ENCODE measurements around the gene EPHB4.
"Not testable (repeated sequence)": the region's sequence is repeated elsewhere in the genome, so short reads cannot be mapped to it uniquely, and the experiment has no call there.

Gene EPHB4

DNA sequence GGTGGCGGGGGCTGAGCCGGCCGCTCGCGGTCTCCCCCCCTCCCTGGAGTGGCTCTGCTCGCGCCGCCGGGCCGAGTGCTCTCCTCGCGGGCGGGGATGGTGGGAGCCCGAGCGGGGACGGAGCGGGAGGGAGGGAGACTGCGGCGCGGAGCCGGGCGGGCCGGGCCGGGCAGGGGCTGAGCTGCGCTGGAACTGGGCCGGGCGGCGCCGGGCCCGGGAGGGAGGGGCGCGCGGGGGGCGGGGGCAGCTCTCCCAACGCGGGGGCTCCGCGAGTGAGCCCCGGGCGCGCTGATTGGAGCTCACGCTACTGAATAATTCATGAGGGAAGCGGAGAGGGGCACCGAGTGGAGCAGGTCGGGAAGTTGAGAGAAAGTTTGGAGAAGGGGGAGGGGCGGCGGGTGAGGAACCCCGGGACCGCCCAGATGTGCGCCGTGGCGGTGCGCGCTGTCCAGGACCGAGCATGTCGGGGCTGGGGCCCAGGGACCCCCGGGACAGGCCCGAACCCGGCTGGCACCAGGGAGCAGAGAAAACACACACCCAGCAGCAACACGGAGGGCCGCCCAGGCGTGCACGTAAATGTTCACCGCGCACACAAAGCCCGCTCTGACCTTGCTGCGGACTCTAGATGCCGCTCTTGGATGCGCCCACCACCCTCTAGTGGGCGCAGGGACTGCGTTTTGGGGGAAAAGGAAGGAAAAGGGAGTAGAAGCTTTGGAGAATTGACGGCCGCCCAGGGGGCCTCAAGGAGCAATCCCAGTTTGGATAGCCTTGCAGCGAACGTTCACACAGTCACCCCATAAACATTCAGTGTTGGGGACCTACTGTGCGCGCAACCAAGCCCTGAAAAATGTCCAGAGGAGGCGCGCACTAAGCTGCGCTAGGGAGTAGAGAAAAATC, at the start of gene EPHB4:
EPHB4 (minus strand) TSS at position 194 of the 897 bp plus-strand sequence. CDS start 493 bp downstream, outside the sequence.
- DNase-seq (ENCODE audit: low read depth) = no peak

DNA sequence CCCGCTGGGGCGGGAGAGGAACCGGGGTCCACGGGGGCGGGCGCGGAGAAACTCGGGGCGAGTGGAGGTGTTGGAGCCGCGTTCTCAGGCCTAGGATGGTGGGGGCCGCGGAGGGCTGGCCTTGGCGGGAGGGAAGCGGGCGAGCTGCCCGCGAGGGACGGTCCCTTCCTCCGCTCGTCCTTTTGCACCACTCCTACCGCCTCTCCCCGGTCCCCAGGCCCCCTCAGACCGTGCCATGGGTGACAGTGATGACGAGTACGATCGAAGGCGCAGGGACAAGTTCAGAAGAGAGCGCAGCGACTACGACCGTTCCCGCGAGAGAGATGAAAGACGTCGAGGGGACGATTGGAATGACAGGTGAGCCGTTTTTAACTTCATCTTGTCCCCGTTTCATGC, 48.0 kb upstream of the EPHB4 start:
- no peak for DNase-seq (ENCODE audit: low read depth)

DNA sequence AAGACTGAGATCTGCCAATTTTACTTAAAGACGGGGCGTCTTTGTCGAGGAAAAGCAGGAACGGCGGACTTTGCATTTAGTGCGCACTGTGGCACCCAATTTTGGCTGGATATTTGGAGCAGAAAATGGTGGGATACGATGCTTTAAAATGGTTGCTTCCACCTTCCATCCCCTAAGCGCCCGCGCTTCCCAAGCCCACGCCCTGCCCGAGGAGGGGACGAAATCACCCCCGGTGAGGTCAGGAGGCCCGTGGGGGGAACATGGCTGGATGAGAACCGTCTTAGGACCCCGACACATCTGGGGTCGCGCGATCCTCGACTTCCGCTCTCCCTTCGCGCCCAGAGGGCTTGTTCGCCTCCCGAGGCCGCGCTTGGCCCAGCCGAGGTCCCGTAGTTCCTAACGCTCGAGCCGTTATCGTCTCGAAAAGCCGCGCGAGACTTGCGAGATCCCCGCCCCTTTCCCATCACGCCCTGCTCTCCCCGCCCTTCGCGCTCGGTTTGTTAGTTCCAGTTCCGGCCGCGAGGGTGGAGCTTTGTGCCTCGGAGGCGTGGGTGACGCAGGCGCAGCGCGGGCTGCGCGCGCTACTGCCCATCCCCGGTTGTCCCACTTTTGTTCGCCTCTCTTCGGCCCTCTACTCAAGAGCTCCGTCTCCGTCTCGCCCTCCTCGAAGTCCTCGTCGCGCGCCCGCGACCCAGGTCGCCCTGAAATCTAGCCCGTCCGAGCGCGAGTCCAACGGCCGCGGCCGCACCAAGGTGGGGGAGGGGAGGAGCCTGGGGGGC, 47.4 kb upstream of the EPHB4 start, which contains the start of gene SRRT:
SRRT (plus strand) TSS at position 527 of the 779 bp plus-strand sequence. CDS start 488 bp downstream, outside the sequence.
- peak; percentile 97 for DNase-seq (ENCODE audit: low read depth)

DNA sequence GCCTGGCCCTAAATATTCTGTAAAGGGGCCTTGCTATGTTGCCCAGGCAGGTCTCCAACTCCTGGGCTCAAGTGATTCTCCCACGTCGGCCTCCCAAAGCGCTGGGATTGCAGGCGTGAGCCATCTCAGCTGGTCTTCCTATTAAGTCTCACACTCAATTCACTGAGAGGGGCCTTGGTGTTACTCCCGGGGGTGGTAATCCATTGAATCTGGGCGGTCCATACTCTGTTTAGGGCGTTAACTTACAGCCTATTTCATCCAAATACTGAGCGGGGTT, 46.9 kb upstream of the EPHB4 start:
- no peak for DNase-seq (ENCODE audit: low read depth)

DNA sequence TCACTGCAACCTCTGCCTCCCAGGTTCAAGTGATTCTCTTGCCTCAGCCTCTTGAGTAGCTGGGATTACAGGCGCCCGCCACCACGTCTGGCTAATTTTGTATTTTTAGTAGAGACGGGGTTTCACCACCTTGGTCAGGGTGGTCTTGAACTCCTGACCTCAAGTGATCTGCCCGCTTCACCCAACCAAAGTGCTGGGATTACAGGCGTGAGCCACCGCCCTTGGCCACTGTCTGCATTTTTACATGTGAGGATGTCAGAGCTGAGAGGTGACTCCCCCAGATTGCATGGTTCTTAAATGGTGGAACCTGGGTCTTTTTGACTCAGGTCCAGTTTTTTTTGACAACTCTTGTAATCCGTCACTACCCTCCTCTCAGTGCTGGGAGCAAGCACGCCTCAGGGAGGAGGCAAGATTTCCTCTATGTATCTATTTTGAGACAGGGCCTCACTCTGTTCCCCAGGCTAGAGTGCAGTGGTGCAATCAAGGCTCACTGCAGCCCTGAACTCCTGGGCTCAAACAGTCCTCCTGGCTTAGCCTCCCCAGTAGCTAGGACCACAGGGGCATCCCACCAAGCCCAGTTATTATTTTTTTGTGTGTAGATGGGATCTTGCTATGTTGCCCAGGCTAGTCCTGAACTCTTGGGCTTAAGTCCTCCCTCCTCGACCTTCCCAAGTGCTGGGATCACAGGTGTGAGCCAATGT, 46.4 kb upstream of the EPHB4 start:
- DNase-seq (ENCODE audit: low read depth) = no peak

DNA sequence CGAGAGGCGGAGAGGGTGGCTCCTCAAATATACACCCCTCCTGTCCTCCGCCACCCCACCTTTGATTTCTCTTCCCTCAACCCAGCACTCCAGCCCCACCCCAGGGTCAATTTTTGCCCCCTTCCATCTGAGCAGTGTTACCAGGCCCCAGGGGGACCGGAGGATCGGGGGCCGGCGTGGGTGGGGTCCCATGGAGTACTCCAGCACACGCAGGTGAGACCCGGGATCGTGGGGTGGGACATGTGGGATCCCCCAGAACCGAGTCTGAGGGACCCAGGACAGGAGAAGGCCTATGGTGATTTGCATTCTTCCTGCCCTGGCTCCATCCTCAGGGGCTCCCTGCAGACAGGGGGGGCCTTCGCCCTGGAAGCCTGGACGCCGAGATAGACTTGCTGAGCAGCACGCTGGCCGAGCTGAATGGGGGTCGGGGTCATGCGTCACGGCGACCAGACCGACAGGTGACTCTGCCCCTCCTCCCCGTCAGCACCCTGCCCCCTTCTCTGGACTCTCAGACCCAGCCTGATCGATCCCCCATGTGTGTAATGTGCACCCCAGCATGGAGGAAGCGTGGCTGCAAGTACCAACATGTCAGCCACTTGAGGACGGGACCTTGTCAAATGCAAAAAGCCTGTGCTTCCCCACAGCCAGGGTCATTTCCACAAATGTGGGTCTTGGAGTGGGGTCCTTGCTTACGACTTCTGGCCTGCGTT, 40.6 kb upstream of the EPHB4 start:
- DNase-seq (ENCODE audit: low read depth) = no peak

DNA sequence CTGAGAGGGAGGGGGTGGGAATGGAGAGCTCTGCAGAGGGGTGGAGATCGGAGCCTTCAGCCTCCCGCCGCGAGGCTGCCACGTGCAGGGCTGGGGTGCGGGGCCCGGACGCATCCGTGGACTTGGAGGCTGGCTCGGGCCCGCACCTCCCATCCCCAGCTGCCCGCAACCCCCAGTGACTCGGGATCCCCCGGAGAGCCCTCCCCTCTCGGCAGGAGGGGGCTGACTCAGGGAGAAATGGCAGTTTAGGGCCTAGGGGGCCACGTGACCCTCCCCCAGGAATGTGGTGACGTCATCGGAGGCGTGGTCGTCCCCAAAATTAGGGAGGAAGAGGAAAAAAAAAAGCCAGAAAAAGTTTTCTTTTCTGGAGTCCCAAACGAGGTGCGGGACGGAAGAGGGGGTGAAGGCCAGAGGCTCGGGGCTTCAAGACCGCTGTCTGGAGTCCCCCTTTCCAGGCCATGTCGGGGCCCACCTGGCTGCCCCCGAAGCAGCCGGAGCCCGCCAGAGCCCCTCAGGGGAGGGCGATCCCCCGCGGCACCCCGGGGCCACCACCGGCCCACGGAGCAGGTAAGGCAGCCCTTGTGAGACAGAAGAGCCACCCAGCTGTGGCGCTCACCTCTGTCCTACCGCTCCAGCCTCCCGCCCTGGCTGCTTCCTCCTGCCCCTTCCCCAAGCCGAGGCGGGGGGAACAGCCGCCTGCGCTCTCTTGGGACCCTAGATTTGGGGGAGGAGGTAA, 39.9 kb upstream of the EPHB4 start, which contains the start of gene TRIP6:
TRIP6 (plus strand) TSS at position 348 of the 736 bp plus-strand sequence; CDS start at position 459, 111 bp downstream.
- DNase-seq (ENCODE audit: low read depth) = peak; percentile 64

DNA sequence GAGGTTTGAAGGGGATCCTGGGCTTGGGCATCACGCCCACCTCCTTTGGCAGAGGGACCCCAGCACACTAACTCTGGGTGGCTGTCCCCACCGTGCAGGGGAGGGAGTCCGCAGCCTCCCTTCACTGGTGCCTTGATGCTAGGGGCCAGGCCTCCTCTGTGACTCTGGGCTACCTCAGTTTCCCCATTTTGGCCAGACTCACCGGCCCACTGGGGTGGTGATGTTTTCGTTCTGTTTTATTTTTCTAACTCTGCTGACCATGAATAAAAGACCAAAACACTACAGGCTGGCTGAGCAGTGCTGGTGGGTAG, 39.4 kb upstream of the EPHB4 start:
- no peak for DNase-seq (ENCODE audit: low read depth)

DNA sequence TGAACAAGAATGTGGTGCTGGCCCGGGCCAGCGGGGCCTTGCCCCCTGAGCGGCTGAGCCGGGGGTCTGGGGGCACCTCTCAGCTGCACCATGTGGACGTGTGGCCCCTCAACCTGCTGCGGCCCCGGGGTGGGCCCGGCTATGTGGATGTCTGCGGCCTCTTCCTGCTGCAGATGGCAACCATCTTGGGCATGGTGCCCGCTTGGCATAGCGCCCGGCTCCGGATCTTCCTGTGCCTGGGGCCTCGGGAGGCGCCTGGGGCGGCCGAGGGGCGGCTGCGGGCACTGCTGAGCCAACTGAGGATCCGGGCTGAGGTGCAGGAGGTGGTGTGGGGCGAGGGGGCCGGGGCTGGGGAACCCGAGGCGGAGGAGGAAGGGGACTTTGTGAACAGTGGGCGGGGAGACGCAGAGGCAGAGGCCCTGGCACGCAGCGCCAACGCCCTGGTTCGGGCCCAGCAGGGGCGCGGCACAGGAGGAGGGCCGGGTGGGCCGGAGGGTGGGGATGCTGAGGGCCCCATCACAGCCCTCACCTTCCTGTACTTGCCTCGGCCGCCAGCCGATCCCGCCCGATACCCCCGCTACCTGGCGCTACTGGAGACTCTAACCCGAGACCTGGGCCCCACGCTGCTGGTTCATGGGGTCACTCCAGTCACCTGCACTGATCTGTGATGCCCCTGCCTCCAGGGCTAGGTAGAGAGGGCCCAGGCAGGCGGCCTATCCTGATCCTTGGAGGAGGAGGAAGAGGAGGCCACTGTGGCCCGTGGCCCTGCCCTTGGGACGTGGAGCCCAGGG, 38.8 kb upstream of the EPHB4 start:
- DNase-seq (ENCODE audit: low read depth) = no peak

DNA sequence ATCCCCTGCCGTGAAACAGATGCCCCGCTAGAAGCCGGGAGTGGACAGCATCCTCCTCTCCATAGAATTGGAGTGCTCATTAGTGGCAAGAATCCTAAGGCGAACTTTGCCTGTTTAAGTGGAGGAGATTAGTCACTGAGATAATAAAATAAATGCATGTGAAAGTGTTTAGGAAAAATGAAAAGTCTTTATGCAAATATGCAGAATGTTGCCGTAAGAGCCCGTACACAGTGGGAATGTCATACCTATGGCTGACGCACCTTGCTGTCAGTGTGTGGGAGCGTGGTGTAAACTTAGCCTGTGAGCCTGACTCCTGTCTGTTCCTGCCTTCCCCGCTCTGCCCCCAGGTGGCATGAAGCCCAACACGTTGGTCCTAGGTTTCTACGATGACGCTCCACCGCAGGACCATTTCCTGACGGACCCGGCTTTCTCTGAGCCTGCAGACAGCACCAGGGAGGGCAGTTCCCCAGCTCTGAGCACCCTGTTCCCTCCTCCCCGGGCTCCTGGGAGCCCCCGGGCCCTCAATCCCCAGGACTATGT, 38.1 kb upstream of the EPHB4 start:
- DNase-seq (ENCODE audit: low read depth) = no peak

DNA sequence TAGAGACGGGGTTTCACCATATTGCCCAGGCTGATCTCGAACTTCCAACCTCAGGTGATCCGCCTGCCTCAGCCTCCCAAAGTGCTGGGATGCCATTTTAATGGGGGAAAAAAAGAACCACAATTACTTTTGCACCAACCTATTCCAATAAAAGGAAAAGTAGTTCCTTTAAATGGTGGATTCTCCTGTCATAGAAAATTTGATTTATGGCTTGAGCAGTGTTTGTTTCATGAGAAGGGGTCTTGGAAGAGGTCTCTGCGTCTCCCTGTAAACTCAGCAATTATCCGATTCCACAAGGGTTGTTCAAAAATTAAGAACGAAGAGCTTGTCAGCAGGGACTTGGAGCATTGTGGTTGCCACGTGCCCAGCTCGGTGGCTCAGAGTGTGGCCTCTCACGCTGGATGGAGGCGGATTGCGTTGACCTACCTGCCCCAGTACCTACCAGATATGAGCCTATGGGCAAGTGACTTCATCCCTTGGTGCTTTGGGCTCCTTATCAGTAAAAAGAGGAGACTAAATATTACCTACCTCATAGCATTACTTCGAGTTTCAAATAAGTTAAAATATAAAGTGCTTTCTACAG, 37.0 kb upstream of the EPHB4 start:
- no peak for DNase-seq (ENCODE audit: low read depth)

DNA sequence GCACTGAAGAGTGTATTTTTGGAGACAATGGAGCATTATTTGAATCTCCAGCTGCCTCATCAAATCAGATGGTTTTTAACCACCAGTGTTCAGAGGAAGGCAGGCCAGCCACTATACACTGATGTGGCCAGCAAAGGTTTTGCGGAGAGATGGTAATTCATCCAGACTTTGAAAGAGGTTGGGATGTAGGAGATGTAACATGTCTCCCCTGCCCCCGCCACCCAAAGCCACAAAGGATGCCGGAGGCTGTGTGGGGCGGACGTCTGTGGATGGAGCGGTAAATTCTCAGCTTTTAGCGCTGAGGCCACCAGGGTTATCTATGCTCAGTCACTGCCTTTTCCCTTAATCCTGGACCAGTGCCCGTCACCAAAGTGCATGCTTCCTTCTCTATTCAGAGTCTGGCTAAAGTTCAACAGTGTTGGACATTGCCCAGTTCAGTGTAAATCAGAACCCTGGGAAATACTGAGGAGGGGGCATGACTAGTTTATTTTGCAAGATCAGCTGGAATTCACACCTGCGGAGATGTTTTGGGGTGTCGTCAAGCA, 36.2 kb upstream of the EPHB4 start:
- DNase-seq (ENCODE audit: low read depth) = no peak

DNA sequence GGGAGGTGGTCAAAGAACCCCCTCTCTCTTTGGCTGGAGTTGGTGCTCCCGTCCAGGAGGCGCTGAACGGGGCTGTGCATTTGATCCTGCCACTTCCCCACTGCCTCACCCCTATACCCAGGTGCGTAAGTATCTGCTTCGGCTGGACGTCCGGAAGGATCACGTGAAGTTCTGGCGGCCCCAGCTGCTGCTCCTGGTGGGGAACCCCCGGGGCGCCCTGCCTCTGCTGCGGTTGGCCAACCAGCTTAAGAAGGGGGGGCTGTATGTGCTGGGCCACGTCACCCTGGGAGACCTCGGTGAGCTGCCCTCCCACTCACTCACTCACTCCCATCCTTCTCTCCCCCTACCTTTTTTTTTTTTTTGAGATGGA, 34.3 kb upstream of the EPHB4 start:
- no peak for DNase-seq (ENCODE audit: low read depth)

DNA sequence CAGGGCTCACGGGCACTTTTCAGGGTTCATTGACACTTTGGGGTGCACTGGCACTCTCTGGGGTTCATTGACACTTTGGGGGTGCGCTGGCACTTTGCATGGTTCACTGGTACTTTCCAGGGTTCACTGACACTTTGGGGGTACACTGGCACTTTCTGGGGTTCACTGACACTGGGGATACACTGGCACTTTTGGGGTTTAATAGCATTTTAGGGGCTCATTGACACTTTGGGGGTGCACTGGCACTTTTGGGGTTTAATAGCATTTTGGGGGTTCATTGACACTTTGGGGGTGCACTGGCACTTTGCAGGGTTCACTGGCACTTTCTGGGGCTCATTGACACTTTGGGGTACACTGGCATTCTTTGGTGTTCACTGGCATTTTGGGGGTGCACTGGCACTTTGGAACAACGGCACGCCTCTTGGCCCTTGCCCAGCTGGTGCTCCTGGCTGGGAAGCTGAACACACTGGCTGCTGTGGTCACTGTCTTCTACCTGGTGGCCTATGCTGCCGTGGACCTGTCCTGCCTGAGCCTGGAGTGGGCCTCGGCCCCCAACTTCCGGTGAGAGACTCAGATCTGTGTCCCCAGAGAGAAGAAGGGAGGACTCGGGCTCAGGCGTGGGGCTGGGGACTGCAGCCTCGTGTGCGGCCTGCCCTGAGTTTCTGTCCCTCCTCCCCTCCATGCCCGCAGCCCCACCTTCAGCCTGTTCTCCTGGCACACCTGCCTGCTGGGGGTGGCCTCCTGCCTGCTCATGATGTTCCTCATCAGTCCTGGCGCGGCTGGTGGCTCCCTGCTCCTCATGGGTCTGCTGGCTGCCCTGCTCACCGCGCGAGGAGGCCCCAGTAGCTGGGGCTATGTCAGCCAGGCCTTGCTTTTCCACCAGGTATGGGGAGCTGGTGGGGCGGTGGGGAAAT, 33.6 kb upstream of the EPHB4 start:
- no peak for DNase-seq (ENCODE audit: low read depth)

DNA sequence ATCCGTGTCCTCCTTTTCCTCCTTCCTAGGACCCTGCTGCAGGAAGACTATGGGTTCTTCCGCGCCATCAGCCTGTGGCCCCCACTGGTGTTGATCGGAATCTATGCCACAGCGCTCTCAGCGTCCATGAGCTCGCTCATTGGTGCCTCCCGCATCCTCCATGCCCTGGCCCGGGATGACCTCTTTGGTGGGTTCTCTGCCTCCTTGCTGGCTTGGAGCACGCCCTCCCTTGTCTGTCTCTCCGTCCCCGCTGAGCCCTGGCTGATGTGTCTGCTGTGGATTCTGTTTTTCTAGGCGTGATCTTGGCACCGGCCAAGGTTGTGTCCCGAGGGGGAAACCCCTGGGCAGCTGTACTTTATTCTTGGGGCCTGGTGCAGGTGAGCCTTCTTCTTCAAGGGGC, 32.5 kb upstream of the EPHB4 start:
- no peak for DNase-seq (ENCODE audit: low read depth)

DNA sequence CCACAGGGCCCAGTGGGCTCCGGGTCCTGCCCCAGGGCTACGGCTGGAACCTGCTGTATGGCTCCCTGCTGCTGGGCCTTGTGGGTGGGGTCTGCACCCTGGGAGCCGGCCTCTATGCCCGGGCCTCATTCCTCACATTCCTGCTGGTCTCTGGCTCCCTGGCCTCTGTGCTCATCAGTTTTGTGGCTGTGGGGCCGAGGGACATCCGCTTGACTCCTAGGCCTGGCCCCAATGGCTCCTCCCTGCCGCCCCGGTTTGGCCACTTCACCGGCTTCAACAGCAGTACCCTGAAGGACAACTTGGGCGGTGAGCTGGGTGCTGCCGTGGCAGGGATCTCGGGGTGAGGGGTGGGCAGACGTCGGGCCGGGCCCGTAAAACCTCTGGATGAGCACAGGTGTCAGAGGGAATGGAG, 29.6 kb upstream of the EPHB4 start:
- no peak for DNase-seq (ENCODE audit: low read depth)

DNA sequence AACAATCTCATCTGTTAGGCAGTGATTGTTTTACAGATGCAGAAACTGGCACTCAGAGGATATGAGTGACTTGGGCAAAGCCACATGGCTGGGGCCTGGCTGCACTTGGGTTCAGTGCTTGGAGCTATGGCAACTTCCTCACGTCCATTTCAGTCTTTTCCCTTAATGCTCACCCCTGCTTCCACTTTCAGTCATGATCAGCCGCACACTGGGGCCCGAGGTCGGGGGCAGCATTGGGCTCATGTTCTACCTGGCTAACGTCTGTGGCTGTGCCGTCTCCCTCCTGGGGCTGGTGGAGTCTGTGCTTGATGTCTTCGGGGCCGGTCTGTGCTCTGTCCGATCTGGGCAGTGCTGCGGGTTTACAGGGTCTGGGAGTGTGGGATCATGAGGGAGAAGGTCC, 28.2 kb upstream of the EPHB4 start:
- DNase-seq (ENCODE audit: low read depth) = no peak

DNA sequence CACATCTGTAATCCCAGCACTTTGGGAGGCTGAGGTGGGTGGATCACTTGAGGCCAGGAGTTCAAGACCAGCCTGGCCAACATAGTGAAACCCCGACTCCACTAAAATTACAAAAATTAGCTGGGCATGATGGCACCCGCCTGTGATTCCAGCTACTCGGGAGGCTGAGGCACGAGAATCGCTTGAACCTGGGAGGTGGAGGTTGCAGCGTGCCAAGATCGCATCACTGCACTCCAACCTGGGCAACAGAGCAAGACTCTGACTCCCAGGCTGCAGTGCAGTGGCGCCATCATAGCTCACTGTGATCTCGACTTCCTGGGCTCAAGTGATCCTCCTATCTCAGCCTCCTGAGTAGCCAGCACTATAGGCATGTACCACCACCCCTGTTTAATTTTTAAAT, 27.6 kb upstream of the EPHB4 start:
- not testable (repeated sequence) for DNase-seq (ENCODE audit: low read depth)
